Esophagus squamous epithelium (tissue), 4 donors: ENCODE data around the gene PANK1.

Source experiments
- CTCF ChIP-seq, 6 experiments: fragments of 450-650 bp in 4 of 6; fragments of 200-600 bp in 2 of 6; sonication (generic) in 2 of 6; IDR thresholded peaks; one replicate each; pipeline ENCODE4 v1.5.1; 2016 to 2019; ENCODE audit warnings: antibody characterized with exemption in 6 of 6, mild to moderate bottlenecking in 4 of 6, moderate library complexity in 4 of 6
- POLR2A ChIP-seq, 4 donors: fragments of 450-650 bp; IDR thresholded peaks; one replicate each; pipeline ENCODE4 v1.6.1; 2017; ENCODE audit warnings: antibody characterized with exemption in 4 of 4, mild to moderate bottlenecking in 4 of 4, moderate library complexity in 3 of 4

GRCh38 chr10:89611282-89611681, 33.8 kb downstream of the PANK1 start:
- TF ChIP-seq CTCF (IDR thresholded peaks at IDR 0.05) (no peak), POLR2A (IDR thresholded peaks at IDR 0.05) (no peak)
